Endodermal cell (in vitro differentiated cells): ENCODE measurements around the gene FAM210B. TPM values are rescaled to one million over a fixed set of nuclear protein-coding genes. Genes with fewer than 3 reads are reported as not detected.
"Not testable (repeated sequence)": the region's sequence is repeated elsewhere in the genome, so short reads cannot be mapped to it uniquely, and the experiment has no call there.

Experiments used
- DNase-seq: peaks from one replicate; pipeline ENCODE4 v3.0.0-alpha.2; 2017
- H3K27ac ChIP-seq: 2 replicates; pipeline ENCODE4 v1.5.1; 2013; ENCODE audit warnings: mild to moderate bottlenecking, low read depth, low read length, moderate library complexity
- H3K27me3 ChIP-seq: 2 replicates; pipeline ENCODE4 v1.6.1; 2013; ENCODE audit warnings: mild to moderate bottlenecking, low read length, moderate library complexity; ENCODE audit not compliant: insufficient read depth, control insufficient read depth, poor library complexity, severe bottlenecking
- H3K36me3 ChIP-seq: 2 replicates; pipeline ENCODE4 v1.7.0; 2013; ENCODE audit warnings: mild to moderate bottlenecking, low read length, moderate library complexity; ENCODE audit not compliant: control insufficient read depth, insufficient read depth
- H3K4me1 ChIP-seq: one replicate; pipeline ENCODE4 v1.7.0; 2013; ENCODE audit warnings: low read length; ENCODE audit not compliant: control insufficient read depth, insufficient read depth
- H3K4me3 ChIP-seq: 2 replicates; pipeline ENCODE4 v1.5.1; 2013; ENCODE audit warnings: mild to moderate bottlenecking, low read length, moderate library complexity
- H3K9ac ChIP-seq: 2 replicates; pipeline ENCODE4 v1.6.1; 2013; ENCODE audit warnings: mild to moderate bottlenecking, low read length, moderate library complexity; ENCODE audit not compliant: poor library complexity, severe bottlenecking; ENCODE audit errors: extremely low read depth
- H3K9me3 ChIP-seq: 2 replicates; pipeline ENCODE4 v1.6.1; 2013; ENCODE audit warnings: mild to moderate bottlenecking, low read length, moderate library complexity; ENCODE audit not compliant: control insufficient read depth
- H3K27ac Mint-ChIP-seq: 2 replicates; pipeline ENCODE4 v1.8.0; 2020; ENCODE audit warnings: mixed read lengths
- H3K27me3 Mint-ChIP-seq: 2 replicates; pipeline ENCODE4 v1.8.0; 2021; ENCODE audit warnings: mild to moderate bottlenecking, mixed read lengths; ENCODE audit not compliant: insufficient read depth
- H3K36me3 Mint-ChIP-seq: 2 replicates; pipeline ENCODE4 v1.8.0; 2020; ENCODE audit warnings: low read depth, mixed read lengths
- H3K4me1 Mint-ChIP-seq: 2 replicates; pipeline ENCODE4 v1.8.0; 2020; ENCODE audit warnings: mixed read lengths
- H3K4me3 Mint-ChIP-seq: 2 replicates; pipeline ENCODE4 v1.8.0; 2020; ENCODE audit warnings: mild to moderate bottlenecking, moderate library complexity, mixed read lengths
- H3K9me3 Mint-ChIP-seq: 2 replicates; pipeline ENCODE4 v1.8.0; 2020; ENCODE audit warnings: mild to moderate bottlenecking, mixed read lengths
- WGBS, 2 experiments: methylation state at CpG; one replicate each; pipeline versions ENCODE4 v1.1.5 to v1.1.7; 2013; ENCODE audit warnings: missing lambda C conversion rate in 2 of 2, mixed read lengths in 1 of 2; ENCODE audit not compliant: insufficient coverage in 1 of 2, insufficient read length in 1 of 2; 5-methylcytosine and 5-hydroxymethylcytosine counted together
- total RNA-seq, 2 donors: library from RNA; stranded (reverse); fragmentation: NEBNext Ultra II Directional in 1 of 2; extraction: Animal tissue kit (Norgen Biotek cat#: 25700) in 1 of 2; gene quantifications; 2 replicates in 1 of 2; 3 replicates in 1 of 2; pipeline ENCODE4 v1.2.1, GENCODE V29; 2021
- TF ChIP-seq, protein P1 (sequence below): fragments of 200-600 bp; sonication (generic); conservative IDR thresholded peaks from 2 replicates; pipeline ENCODE4 v1.5.0; 2021; ENCODE audit warnings: antibody characterized with exemption, mild to moderate bottlenecking

The FAM210B gene
- total RNA-seq, 2 donors from 2014 or later, result 16.8 to 34.1 TPM

DNA sequence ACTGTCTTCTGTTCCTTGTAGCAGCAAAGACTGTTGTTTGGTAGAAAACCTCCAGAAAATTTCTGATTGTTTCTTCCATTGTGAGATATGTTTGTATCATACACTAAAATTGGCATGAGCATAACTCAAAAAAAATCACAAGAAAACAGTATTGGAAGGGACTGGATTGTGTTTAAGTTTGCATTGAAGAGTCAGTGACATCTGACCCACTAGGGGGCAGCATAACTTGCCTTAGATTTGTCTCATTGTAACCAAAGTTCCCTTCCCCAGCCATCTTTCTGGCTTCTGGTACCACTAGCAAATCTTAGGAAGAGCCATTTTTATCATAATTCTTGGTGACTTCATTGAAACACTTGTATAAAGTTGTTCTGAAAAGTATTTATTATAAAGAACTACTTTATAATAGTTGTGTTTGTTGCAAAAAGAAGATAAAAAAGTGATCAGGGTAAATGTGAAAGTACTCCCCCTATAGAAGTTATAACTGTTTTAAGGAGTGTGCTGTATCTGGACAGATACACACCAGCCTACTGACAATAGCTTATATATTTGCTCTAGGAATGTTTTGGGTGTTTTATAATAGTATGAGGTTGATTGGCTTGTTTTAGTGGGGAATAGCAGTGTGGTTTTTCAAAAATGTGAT lies 41.3 kb downstream of the FAM210B start:
- no peak overlapping the region for H3K9ac ChIP-seq
- H3K4me3 Mint-ChIP-seq, result no peak overlapping the region
- H3K36me3 ChIP-seq, result peaks cover 96% of the 10 kb centered on the region
- H3K9me3 ChIP-seq, result no peaks in the 10 kb centered on the region
- no peaks in the 10 kb centered on the region for H3K27me3 Mint-ChIP-seq
- H3K36me3 Mint-ChIP-seq, result peaks cover 84% of the 10 kb centered on the region
- TF ChIP-seq, protein P1, sequence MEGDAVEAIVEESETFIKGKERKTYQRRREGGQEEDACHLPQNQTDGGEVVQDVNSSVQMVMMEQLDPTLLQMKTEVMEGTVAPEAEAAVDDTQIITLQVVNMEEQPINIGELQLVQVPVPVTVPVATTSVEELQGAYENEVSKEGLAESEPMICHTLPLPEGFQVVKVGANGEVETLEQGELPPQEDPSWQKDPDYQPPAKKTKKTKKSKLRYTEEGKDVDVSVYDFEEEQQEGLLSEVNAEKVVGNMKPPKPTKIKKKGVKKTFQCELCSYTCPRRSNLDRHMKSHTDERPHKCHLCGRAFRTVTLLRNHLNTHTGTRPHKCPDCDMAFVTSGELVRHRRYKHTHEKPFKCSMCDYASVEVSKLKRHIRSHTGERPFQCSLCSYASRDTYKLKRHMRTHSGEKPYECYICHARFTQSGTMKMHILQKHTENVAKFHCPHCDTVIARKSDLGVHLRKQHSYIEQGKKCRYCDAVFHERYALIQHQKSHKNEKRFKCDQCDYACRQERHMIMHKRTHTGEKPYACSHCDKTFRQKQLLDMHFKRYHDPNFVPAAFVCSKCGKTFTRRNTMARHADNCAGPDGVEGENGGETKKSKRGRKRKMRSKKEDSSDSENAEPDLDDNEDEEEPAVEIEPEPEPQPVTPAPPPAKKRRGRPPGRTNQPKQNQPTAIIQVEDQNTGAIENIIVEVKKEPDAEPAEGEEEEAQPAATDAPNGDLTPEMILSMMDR, result peak; percentile 93
- H3K4me3 ChIP-seq, result no peak overlapping the region
- no peaks in the 10 kb centered on the region for H3K4me1 ChIP-seq
- H3K27ac Mint-ChIP-seq, result no peak overlapping the region
- H3K9me3 Mint-ChIP-seq, result no peaks in the 10 kb centered on the region
- H3K27me3 ChIP-seq, result no peaks in the 10 kb centered on the region
- H3K4me1 Mint-ChIP-seq, result no peaks in the 10 kb centered on the region
- peak; percentile 78 for DNase-seq
- no peak overlapping the region for H3K27ac ChIP-seq

DNA sequence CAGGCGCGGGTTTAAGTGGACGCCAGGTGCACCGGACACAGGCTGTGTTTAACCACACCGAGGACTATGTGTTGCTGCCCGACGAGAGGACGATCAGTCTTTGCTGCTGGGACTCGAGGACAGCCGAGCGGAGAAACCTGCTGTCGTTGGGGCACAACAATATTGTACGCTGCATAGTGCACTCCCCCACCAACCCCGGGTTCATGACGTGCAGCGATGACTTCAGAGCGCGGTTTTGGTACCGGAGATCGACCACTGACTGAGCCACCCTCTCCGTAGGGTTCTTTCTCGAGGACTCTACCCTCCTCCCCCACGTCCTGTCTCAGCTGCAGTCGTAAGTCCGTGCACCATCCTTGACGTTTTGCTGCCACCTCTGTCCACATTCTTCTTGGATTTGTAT lies 44.7 kb downstream of the FAM210B start:
- H3K9me3 ChIP-seq, result no peaks in the 10 kb centered on the region
- Mint-ChIP-seq H3K4me1 (no peaks in the 10 kb centered on the region), H3K27me3 (no peaks in the 10 kb centered on the region), H3K9me3 (no peaks in the 10 kb centered on the region), H3K4me3 (no peak overlapping the region), H3K36me3 (peaks cover 85% of the 10 kb centered on the region), H3K27ac (no peak overlapping the region)
- no peak for DNase-seq
- H3K27me3 ChIP-seq, result no peaks in the 10 kb centered on the region
- no peak overlapping the region for H3K9ac ChIP-seq
- WGBS, 2 experiments, result 96 to 97% methylated on average over 19 to 26 of the region's 26 CpGs
- no peak overlapping the region for H3K4me3 ChIP-seq
- H3K4me1 ChIP-seq, result no peaks in the 10 kb centered on the region
- no peak overlapping the region for H3K27ac ChIP-seq
- TF ChIP-seq, protein P1, result no peak
- peaks cover 90% of the 10 kb centered on the region for H3K36me3 ChIP-seq

DNA sequence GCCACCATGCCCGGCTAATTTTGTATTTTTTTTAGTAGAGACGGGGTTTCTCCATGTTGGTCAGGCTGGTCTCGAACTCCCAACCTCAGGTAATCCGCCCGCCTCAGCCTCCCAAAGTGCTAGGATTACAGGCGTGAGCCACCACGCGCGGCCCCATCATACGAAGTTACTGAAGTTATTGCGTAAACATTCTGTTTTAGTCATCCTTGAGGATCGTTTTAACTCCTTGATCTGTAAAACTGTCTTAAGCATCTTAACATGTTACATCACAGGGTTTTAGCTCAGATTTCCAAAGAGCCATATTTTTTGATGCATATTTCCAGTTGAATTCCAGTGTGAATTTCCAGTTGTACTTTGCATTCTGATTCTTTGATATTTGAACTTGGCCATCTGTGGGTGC lies 46.6 kb downstream of the FAM210B start:
- 91 to 97% methylated on average over 12 of the region's 12 CpGs for WGBS, 2 experiments
- H3K9me3 Mint-ChIP-seq, H3K4me3 ChIP-seq, H3K9ac ChIP-seq, H3K4me3 Mint-ChIP-seq, H3K9me3 ChIP-seq, H3K27me3 Mint-ChIP-seq, H3K4me1 ChIP-seq, H3K27me3 ChIP-seq, DNase-seq, H3K4me1 Mint-ChIP-seq, H3K27ac ChIP-seq, H3K27ac Mint-ChIP-seq: not testable (repeated sequence)
- H3K36me3 Mint-ChIP-seq, result peaks cover 74% of the 10 kb centered on the region
- peaks cover 71% of the 10 kb centered on the region for H3K36me3 ChIP-seq

DNA sequence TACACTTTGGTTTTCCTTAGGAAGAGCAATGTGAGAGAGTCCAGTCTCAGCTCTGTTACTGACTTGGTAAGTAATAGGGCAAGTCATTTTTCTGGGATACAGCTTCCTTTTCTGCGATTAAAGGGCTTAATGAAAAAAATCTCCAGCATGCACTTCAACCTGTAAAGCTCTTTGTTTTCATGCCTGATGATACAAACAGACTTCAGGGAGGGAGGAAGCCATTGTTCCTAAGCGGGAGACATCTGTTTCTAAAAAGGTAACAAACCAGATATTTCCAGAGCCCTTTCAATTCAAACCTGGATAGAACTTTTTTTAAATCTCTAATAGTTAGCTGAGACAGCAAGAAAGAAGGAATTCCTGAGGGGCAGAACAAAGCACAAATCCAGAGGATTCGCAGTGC lies 48.1 kb downstream of the FAM210B start:
- peaks cover 57% of the 10 kb centered on the region for H3K36me3 ChIP-seq
- Mint-ChIP-seq H3K27ac (peak overlapping the region; percentile 72), H3K9me3 (no peaks in the 10 kb centered on the region), H3K4me3 (no peak overlapping the region), H3K36me3 (peaks cover 61% of the 10 kb centered on the region), H3K27me3 (no peaks in the 10 kb centered on the region), H3K4me1 (no peaks in the 10 kb centered on the region)
- H3K9ac ChIP-seq, result no peak overlapping the region
- TF ChIP-seq, protein P1, result no peak
- H3K27me3 ChIP-seq, result no peaks in the 10 kb centered on the region
- H3K4me1 ChIP-seq, result no peaks in the 10 kb centered on the region
- H3K27ac ChIP-seq, result no peak overlapping the region
- 90 to 96% methylated on average over 2 to 3 of the region's 3 CpGs for WGBS, 2 experiments
- no peak for DNase-seq
- no peaks in the 10 kb centered on the region for H3K9me3 ChIP-seq
- H3K4me3 ChIP-seq, result no peak overlapping the region
